Measurements from ENCODE around the gene TYSND1.
"Not testable (repeated sequence)": the region's sequence is repeated elsewhere in the genome, so short reads cannot be mapped to it uniquely, and the experiment has no call there.

The TYSND1 gene

GRCh38 chr10:70163448-70163847 is 16.9 kb upstream of the TYSND1 start:
- no peak for DNase-seq (ENCODE audit: low read depth)

GRCh38 chr10:70162892-70163201 is 16.3 kb upstream of the TYSND1 start:
- no peak for DNase-seq (ENCODE audit: low read depth)

GRCh38 chr10:70162151-70162891 is 15.8 kb upstream of the TYSND1 start:
- DNase-seq (ENCODE audit: low read depth): no peak

GRCh38 chr10:70160798-70161197 is 14.3 kb upstream of the TYSND1 start:
- DNase-seq (ENCODE audit: low read depth): no peak

- DNase-seq (ENCODE audit: low read depth): not testable (repeated sequence)
Measured at GRCh38 chr10:70159366-70159765, 12.9 kb upstream of the TYSND1 start.

GRCh38 chr10:70158113-70158512 is 11.6 kb upstream of the TYSND1 start:
- DNase-seq (ENCODE audit: low read depth): no peak

- no peak for DNase-seq (ENCODE audit: low read depth)
Measured at GRCh38 chr10:70155255-70155838, 8.8 kb upstream of the TYSND1 start.

GRCh38 chr10:70148516-70148915 is 2.0 kb upstream of the TYSND1 start:
- no peak for DNase-seq (ENCODE audit: low read depth)

GRCh38 chr10:70147259-70147625 is 742 bp upstream of the TYSND1 start:
- no peak for DNase-seq (ENCODE audit: low read depth)

- DNase-seq (ENCODE audit: low read depth): peak; percentile 16
Measured at GRCh38 chr10:70145666-70146488, 623 bp downstream of the TYSND1 start.

- no peak for DNase-seq (ENCODE audit: low read depth)
Measured at GRCh38 chr10:70145166-70145665, 1.3 kb downstream of the TYSND1 start.

- no peak for DNase-seq (ENCODE audit: low read depth)
Measured at GRCh38 chr10:70144372-70145110, 2.0 kb downstream of the TYSND1 start.

- no peak for DNase-seq (ENCODE audit: low read depth)
Measured at GRCh38 chr10:70142555-70142954, 3.9 kb downstream of the TYSND1 start.

GRCh38 chr10:70140297-70140696 is 6.2 kb downstream of the TYSND1 start:
- no peak for DNase-seq (ENCODE audit: low read depth)

- no peak for DNase-seq (ENCODE audit: low read depth)
Measured at GRCh38 chr10:70139997-70140250, 6.6 kb downstream of the TYSND1 start.

GRCh38 chr10:70139151-70139996 is 7.1 kb downstream of the TYSND1 start:
- no peak for DNase-seq (ENCODE audit: low read depth)

- DNase-seq (ENCODE audit: low read depth): no peak
Measured at GRCh38 chr10:70137927-70138883, 8.3 kb downstream of the TYSND1 start.

GRCh38 chr10:70137135-70137534 is 9.4 kb downstream of the TYSND1 start:
- DNase-seq (ENCODE audit: low read depth): no peak

GRCh38 chr10:70135684-70136083 is 10.8 kb downstream of the TYSND1 start:
- DNase-seq (ENCODE audit: low read depth): no peak

GRCh38 chr10:70135046-70135445 is 11.5 kb downstream of the TYSND1 start:
- no peak for DNase-seq (ENCODE audit: low read depth)

All from fibroblast of the conjunctiva (primary cell).